Chondrocyte (in vitro differentiated cells): ENCODE measurements around the gene ABHD17C. TPM values are rescaled to one million over a fixed set of nuclear protein-coding genes. Genes with fewer than 3 reads are reported as not detected.

Source experiments
- DNase-seq: peaks from one replicate; pipeline ENCODE4 v3.0.0; 2021; ENCODE audit warnings: mixed read lengths, low spot score
- H3K27ac Mint-ChIP-seq: one replicate; pipeline ENCODE4 v1.8.0; 2021; ENCODE audit warnings: mild to moderate bottlenecking, moderate library complexity, mixed read lengths; ENCODE audit not compliant: unreplicated experiment
- H3K27me3 Mint-ChIP-seq: 2 replicates; pipeline ENCODE4 v1.8.0; 2021; ENCODE audit warnings: low read depth, mixed read lengths
- H3K36me3 Mint-ChIP-seq: 2 replicates; pipeline ENCODE4 v1.8.0; 2021; ENCODE audit warnings: low read depth, mixed read lengths
- H3K4me1 Mint-ChIP-seq: 2 replicates; pipeline ENCODE4 v1.8.0; 2021; ENCODE audit warnings: low read depth, mild to moderate bottlenecking, mixed read lengths
- H3K4me3 Mint-ChIP-seq: one replicate; pipeline ENCODE4 v1.8.0; 2021; ENCODE audit warnings: mild to moderate bottlenecking, moderate library complexity, mixed read lengths; ENCODE audit not compliant: unreplicated experiment
- H3K9me3 Mint-ChIP-seq: 2 replicates; pipeline ENCODE4 v1.8.0; 2021; ENCODE audit warnings: low read depth, mixed read lengths
- CTCF ChIP-seq: fragments of 200-600 bp; sonication (generic); IDR thresholded peaks from 2 replicates; pipeline ENCODE4 v1.5.0; 2021; ENCODE audit warnings: antibody characterized with exemption, mild to moderate bottlenecking, moderate library complexity
- total RNA-seq: library from RNA; stranded (reverse); gene quantifications from 3 replicates; pipeline ENCODE4 v1.2.1, GENCODE V29; 2021

The ABHD17C gene
- total RNA-seq, 1 donor from 2014 or later = 8.0 TPM

- no peaks in the 10 kb centered on the region for H3K9me3 Mint-ChIP-seq
- no peak for DNase-seq
- H3K27ac Mint-ChIP-seq = no peak overlapping the region
Observed at GRCh38 chr15:80660119-80660518, 35.0 kb upstream of the ABHD17C start.

GRCh38 chr15:80662129-80662528, 33.0 kb upstream of the ABHD17C start:
- no peaks in the 10 kb centered on the region for H3K4me1 Mint-ChIP-seq
- H3K9me3 Mint-ChIP-seq = no peaks in the 10 kb centered on the region
- TF ChIP-seq CTCF = no peak
- H3K27ac Mint-ChIP-seq = no peak overlapping the region
- H3K36me3 Mint-ChIP-seq = no peaks in the 10 kb centered on the region
- no peaks in the 10 kb centered on the region for H3K27me3 Mint-ChIP-seq
- DNase-seq = no peak
- H3K4me3 Mint-ChIP-seq = no peak overlapping the region

More at GRCh38 chr15:80660119-80660518, 35.0 kb upstream of the ABHD17C start:
- TF ChIP-seq CTCF = peak; percentile 71
- Mint-ChIP-seq H3K4me3 (no peak overlapping the region), H3K36me3 (no peaks in the 10 kb centered on the region), H3K4me1 (no peaks in the 10 kb centered on the region), H3K27me3 (peaks cover under 1% of the 10 kb centered on the region)

GRCh38 chr15:80662757-80663553, 32.2 kb upstream of the ABHD17C start:
- DNase-seq = no peak
- H3K27ac Mint-ChIP-seq = no peak overlapping the region
- H3K4me1 Mint-ChIP-seq = no peaks in the 10 kb centered on the region

GRCh38 chr15:80665151-80665550, 30.0 kb upstream of the ABHD17C start:
- H3K4me1 Mint-ChIP-seq = no peaks in the 10 kb centered on the region
- DNase-seq = no peak
- no peak overlapping the region for H3K4me3 Mint-ChIP-seq
- H3K27ac Mint-ChIP-seq = no peak overlapping the region
- no peaks in the 10 kb centered on the region for H3K36me3 Mint-ChIP-seq
- TF ChIP-seq CTCF = no peak
- H3K27me3 Mint-ChIP-seq = peaks cover under 1% of the 10 kb centered on the region
- H3K9me3 Mint-ChIP-seq = no peaks in the 10 kb centered on the region

More at GRCh38 chr15:80662757-80663553, 32.2 kb upstream of the ABHD17C start:
- no peaks in the 10 kb centered on the region for H3K27me3 Mint-ChIP-seq
- no peak overlapping the region for H3K4me3 Mint-ChIP-seq
- no peak for TF ChIP-seq CTCF
- no peaks in the 10 kb centered on the region for H3K36me3 Mint-ChIP-seq
- no peaks in the 10 kb centered on the region for H3K9me3 Mint-ChIP-seq

- Mint-ChIP-seq H3K9me3 (peaks cover 3% of the 10 kb centered on the region), H3K27ac (no peak overlapping the region), H3K4me1 (no peaks in the 10 kb centered on the region), H3K4me3 (no peak overlapping the region), H3K27me3 (peaks cover 2% of the 10 kb centered on the region), H3K36me3 (no peaks in the 10 kb centered on the region)
- TF ChIP-seq CTCF = no peak
- DNase-seq = no peak
Observed at GRCh38 chr15:80667936-80668335, 27.2 kb upstream of the ABHD17C start.
